Measurements from ENCODE around the gene S100A5. TPM values are rescaled to one million over a fixed set of nuclear protein-coding genes. Genes with fewer than 3 reads are reported as not detected.

Gene S100A5
- total and polyA plus RNA-seq, 8 donors = not detected

GRCh38 chr1:153513023-153513422 lies 27.7 kb downstream of the S100A5 start:
- no peak for TF ChIP-seq CTCF (IDR thresholded peaks at IDR 0.05)
- Histone ChIP-seq H3K4me1 (no peaks in the 10 kb centered on the region), H3K27me3 (no peaks in the 10 kb centered on the region), H3K27ac (no peak overlapping the region), H3K9me3 (no peaks in the 10 kb centered on the region), H3K4me3 (no peak overlapping the region), H3K36me3 (no peaks in the 10 kb centered on the region)
- 48 to 55% methylated on average over 3 of the region's 3 CpGs for WGBS, 2 donors
- intact Hi-C loops (cut with DNase I) = loop anchor here in 2 of 3 donors (2.0 to 5.0 kb wide), 2 partner anchors 49 to 58 kb away; no protein-coding TSS in a partner anchor
- FAIRE-seq (no peak), ATAC-seq (no peak), DNase-seq (no peak)

GRCh38 chr1:153510984-153511410 lies 29.7 kb downstream of the S100A5 start:
- peak; percentile 80 to 89 (median 89) for ATAC-seq
- peak; percentile 69 to 87 (median 82) for DNase-seq
- Histone ChIP-seq H3K4me3 (no peak overlapping the region), H3K9me3 (no peaks in the 10 kb centered on the region), H3K4me1 (no peaks in the 10 kb centered on the region), H3K27ac (no peak overlapping the region), H3K36me3 (no peaks in the 10 kb centered on the region), H3K27me3 (no peaks in the 10 kb centered on the region)
- no peak for FAIRE-seq
- TF ChIP-seq CTCF (IDR thresholded peaks at IDR 0.05) = peak; percentile 63 to 85 (median 72)
- intact Hi-C loops (cut with DNase I) = loop anchor here in 1 of 3 donors (5.0 kb wide), 1 partner anchor 51 kb away; no protein-coding TSS in a partner anchor
- 0 to 1% methylated on average over 7 of the region's 7 CpGs for WGBS, 2 donors

GRCh38 chr1:153509729-153510354 lies 30.9 kb downstream of the S100A5 start:
- H3K36me3 ChIP-seq = no peaks in the 10 kb centered on the region
- no peak for FAIRE-seq
- peak in 3 of 4 donors; percentile 7 to 29 (median 11) for TF ChIP-seq CTCF (IDR thresholded peaks at IDR 0.05)
- no peak overlapping the region for H3K27ac ChIP-seq
- H3K9me3 ChIP-seq = no peaks in the 10 kb centered on the region
- H3K27me3 ChIP-seq = no peaks in the 10 kb centered on the region
- peak in 2 of 4 donors; percentile 29 to 41 for ATAC-seq
- H3K4me3 ChIP-seq = no peak overlapping the region
- 67 to 71% methylated on average over 4 of the region's 4 CpGs for WGBS, 2 donors
- intact Hi-C loops (cut with DNase I) = loop anchor here in 1 of 3 donors (5.0 kb wide), 1 partner anchor 52 kb away; no protein-coding TSS in a partner anchor
- no peaks in the 10 kb centered on the region for H3K4me1 ChIP-seq
- DNase-seq = peak in 1 of 6 donors; percentile 42

- TF ChIP-seq CTCF (IDR thresholded peaks at IDR 0.05) = no peak
- no peak overlapping the region for H3K27ac ChIP-seq
- H3K4me1 ChIP-seq = no peaks in the 10 kb centered on the region
- FAIRE-seq (no peak), ATAC-seq (no peak), DNase-seq (no peak)
- no peak overlapping the region for H3K4me3 ChIP-seq
- no peaks in the 10 kb centered on the region for H3K9me3 ChIP-seq
- H3K27me3 ChIP-seq = no peaks in the 10 kb centered on the region
- intact Hi-C loops (cut with DNase I) = no loop called here
- 87 to 96% methylated on average over 3 of the region's 3 CpGs for WGBS, 2 donors
- H3K36me3 ChIP-seq = no peaks in the 10 kb centered on the region
These were observed 31.7 kb downstream of the S100A5 start for GRCh38 chr1:153509036-153509435.

GRCh38 chr1:153507926-153508583 lies 32.7 kb downstream of the S100A5 start:
- 89 to 90% methylated on average over 11 of the region's 11 CpGs for WGBS, 2 donors
- H3K4me3 ChIP-seq = no peak overlapping the region
- TF ChIP-seq CTCF (IDR thresholded peaks at IDR 0.05) = no peak
- H3K36me3 ChIP-seq = no peaks in the 10 kb centered on the region
- DNase-seq (no peak), ATAC-seq (no peak), FAIRE-seq (no peak)
- H3K9me3 ChIP-seq = no peaks in the 10 kb centered on the region
- H3K4me1 ChIP-seq = no peaks in the 10 kb centered on the region
- no peak overlapping the region for H3K27ac ChIP-seq
- no peaks in the 10 kb centered on the region for H3K27me3 ChIP-seq
- intact Hi-C loops (cut with DNase I) = no loop called here
